Activated T-cell treated with anti-CD3 and anti-CD28 coated beads, Interleukin-2, amount 50 U/mL, for 72 hours (primary cell): ENCODE results near the gene PPARD. TPM values are rescaled to one million over a fixed set of nuclear protein-coding genes. Genes with fewer than 3 reads are reported as not detected.
A peak's percentile ranks its signal among the peaks of the same experiment; 100 is the strongest.
"Not testable (repeated sequence)": the region's sequence is repeated elsewhere in the genome, so short reads cannot be mapped to it uniquely, and the experiment has no call there.

ENCODE experiments used
- ATAC-seq, 2 donors: fragments of 150-1000 bp; cut with Tn5 transposase; replicated peaks in 1 of 2; 2 replicates each; pipeline ENCODE4 v1.10.0; 2021; ENCODE audit warnings: moderate library complexity in 2 of 2, mild to moderate bottlenecking in 1 of 2
- DNase-seq, 2 donors: peaks; one replicate each; pipeline ENCODE4 v3.0.0; 2021 to 2022; ENCODE audit warnings: mixed read lengths in 1 of 2
- H3K27ac Mint-ChIP-seq: one replicate; pipeline ENCODE4 v1.8.0; 2022; ENCODE audit warnings: mild to moderate bottlenecking, moderate library complexity, mixed read lengths
- H3K27me3 Mint-ChIP-seq: one replicate; pipeline ENCODE4 v1.8.0; 2022; ENCODE audit warnings: low read depth, mixed read lengths
- H3K36me3 Mint-ChIP-seq, 2 donors: one replicate each; pipeline ENCODE4 v1.8.0; 2022; ENCODE audit warnings: mixed read lengths in 2 of 2, mild to moderate bottlenecking in 1 of 2; ENCODE audit not compliant: insufficient read depth in 2 of 2
- H3K4me1 Mint-ChIP-seq: one replicate; pipeline ENCODE4 v1.8.0; 2022; ENCODE audit warnings: low read depth, mixed read lengths
- H3K4me3 Mint-ChIP-seq, 2 donors: one replicate each; pipeline ENCODE4 v1.8.0; 2022; ENCODE audit warnings: mild to moderate bottlenecking in 2 of 2, mixed read lengths in 2 of 2, moderate library complexity in 2 of 2
- H3K9me3 Mint-ChIP-seq, 2 donors: one replicate each; pipeline ENCODE4 v1.8.0; 2022; ENCODE audit warnings: mixed read lengths in 2 of 2
- total RNA-seq, 2 donors: library from RNA; stranded (reverse); gene quantifications; one replicate each; pipeline ENCODE4 v1.2.3, GENCODE V29; 2022

The PPARD gene
- total RNA-seq, 2 donors from 2014 or later = 24.1 to 27.9 TPM

DNA sequence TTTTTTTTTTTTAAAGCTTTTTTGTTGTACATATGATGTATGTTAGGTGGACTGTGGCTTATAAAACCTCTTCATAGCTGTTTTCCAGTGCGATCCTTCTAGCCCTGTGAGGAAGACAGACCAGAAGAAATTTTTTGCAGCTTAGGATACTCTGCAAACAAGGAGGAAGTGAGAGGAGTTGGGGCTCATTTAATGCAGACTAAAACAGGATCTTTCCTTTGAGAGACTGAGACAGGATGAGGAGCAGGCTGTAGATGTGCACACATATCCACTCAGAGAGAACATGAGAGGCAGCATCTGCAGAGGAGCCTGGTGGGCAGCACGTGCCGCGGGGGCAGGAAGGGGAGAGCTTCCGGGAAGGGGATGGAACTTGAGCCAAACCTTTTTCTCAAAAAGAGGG, 45.7 kb downstream of the PPARD start:
- H3K27me3 Mint-ChIP-seq = no peaks in the 10 kb centered on the region
- H3K36me3 Mint-ChIP-seq = no peaks in the 10 kb centered on the region
- peaks cover 47% of the 10 kb centered on the region for H3K4me1 Mint-ChIP-seq
- H3K27ac Mint-ChIP-seq = no peak overlapping the region
- DNase-seq = no peak
- H3K4me3 Mint-ChIP-seq = no peak overlapping the region
- H3K9me3 Mint-ChIP-seq = no peaks in the 10 kb centered on the region
- no peak for ATAC-seq

DNA sequence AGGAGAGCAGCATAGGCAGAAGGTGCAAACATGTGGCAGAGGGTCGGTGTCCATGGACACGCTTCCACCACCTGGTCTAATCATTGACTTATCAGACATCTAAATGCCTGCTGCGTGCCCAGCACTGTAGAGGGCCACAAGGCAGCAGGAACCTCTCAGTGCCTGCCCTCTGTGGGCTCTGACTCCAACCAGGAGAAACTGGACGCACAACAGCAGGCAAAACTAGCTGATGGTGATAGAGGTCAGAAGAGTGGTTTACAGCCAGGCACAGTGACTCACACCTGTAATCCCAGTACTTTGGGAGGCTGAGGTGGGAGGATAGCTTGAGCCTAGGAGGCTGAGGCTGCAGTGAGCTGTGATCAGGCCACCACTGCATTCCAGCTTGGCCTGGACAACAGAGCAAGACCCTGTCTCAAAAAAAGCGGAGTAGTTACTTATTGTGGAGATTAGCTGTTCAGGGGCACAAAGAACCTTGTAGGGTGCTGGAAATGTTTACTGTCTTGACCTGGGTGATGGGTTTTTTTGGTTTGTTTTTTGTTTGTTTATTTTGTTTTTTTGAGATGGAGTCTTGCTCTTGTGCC, 46.5 kb downstream of the PPARD start:
- no peaks in the 10 kb centered on the region for H3K36me3 Mint-ChIP-seq
- no peak for DNase-seq
- no peak for ATAC-seq
- H3K27ac Mint-ChIP-seq = peak overlapping the region; percentile 36
- H3K4me1 Mint-ChIP-seq = peaks cover 55% of the 10 kb centered on the region
- H3K27me3 Mint-ChIP-seq = no peaks in the 10 kb centered on the region
- H3K4me3 Mint-ChIP-seq = no peak overlapping the region
- H3K9me3 Mint-ChIP-seq = no peaks in the 10 kb centered on the region

DNA sequence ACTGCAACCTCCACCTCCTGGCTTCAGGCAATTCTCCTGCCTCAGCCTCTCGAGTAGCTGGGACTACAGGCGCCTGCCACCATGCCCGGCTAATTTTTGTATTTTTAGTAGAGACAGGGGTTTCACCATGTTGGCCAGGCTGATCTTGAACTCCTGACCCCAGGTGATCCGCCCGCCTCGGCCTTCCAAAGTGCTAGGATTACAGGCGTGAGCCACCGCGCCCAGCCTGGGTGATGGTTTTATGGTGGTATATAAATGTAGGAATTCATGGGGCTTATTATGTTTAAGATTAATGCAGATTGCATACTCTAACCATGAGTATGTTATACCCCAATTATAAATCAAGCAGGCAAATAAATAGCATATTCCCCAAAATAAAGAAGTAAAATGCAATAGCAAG, 47.0 kb downstream of the PPARD start:
- not testable (repeated sequence) for H3K27me3 Mint-ChIP-seq, DNase-seq, H3K9me3 Mint-ChIP-seq, H3K36me3 Mint-ChIP-seq, ATAC-seq, H3K4me3 Mint-ChIP-seq
- peak overlapping the region; percentile 36 for H3K27ac Mint-ChIP-seq
- peaks cover 61% of the 10 kb centered on the region for H3K4me1 Mint-ChIP-seq

DNA sequence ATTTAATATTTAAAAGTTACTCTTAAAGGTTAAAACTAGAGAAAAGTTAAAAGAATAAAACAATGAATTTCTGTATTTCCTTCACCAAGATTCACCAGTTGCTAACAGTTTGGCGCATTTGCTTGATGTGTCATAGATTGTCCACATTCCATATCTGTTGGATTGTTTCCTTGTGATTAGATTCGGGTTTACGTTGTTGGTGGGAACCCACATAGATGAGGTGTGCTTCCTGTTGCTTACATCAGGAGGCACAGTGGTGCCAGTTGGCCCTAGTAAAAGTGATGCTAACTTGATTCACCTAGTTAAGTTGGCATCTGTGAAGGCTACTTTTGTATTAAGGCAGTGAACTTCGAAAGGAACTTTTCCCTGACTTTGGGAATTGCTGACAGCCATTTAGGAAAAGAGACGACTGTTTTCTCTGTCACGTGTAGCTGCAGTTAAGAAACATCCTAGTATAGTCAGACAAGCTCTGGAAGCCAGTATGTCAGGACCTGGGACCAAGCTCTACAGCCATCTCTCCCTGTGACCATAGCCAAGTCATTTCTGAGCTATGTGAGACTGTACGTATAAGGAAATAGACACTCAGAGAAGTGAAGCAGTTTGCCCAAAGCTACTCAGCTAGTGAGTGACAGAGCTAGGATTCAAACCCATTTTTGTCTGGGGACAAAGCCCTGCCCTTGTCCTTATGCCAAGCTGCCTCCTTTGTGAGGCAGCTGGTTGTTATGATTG, 49.0 kb downstream of the PPARD start:
- DNase-seq (no peak), ATAC-seq (peak in 1 of 2 donors; percentile 47)
- H3K36me3 Mint-ChIP-seq = no peaks in the 10 kb centered on the region
- peak overlapping the region; percentile 79 for H3K27ac Mint-ChIP-seq
- H3K9me3 Mint-ChIP-seq = no peaks in the 10 kb centered on the region
- H3K4me3 Mint-ChIP-seq = no peak overlapping the region
- H3K27me3 Mint-ChIP-seq = no peaks in the 10 kb centered on the region
- peaks cover 71% of the 10 kb centered on the region for H3K4me1 Mint-ChIP-seq

DNA sequence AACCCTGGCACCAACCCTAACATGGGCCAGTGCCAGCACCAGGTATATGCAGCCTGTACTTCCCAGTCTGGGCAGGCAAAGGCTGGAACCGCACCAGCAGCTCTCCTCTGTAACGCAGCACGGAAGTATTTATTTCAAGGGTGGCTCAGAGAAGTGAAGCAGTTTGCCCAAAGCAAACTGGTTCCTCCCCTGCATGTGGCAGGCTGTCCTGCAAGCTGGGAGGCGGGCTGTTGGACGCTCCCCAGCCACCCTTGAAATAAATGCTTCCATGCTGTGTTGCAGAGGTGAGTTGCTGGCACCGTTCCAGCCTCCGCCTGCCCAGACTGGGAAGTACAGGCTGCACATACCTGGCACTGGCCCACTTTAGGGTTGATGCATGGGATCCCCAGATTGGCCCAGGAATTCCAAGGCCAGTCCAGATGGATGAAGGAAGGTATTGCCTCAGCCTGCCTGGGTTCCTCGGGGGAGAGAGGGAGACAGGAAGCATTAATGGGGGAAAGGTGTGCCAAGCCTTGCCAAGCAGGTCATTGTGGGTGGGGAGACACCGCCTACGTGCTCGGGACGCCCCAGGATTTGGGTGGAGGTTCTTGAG, 49.8 kb downstream of the PPARD start:
- ATAC-seq = no peak
- no peak overlapping the region for H3K27ac Mint-ChIP-seq
- H3K36me3 Mint-ChIP-seq = no peaks in the 10 kb centered on the region
- H3K9me3 Mint-ChIP-seq = no peaks in the 10 kb centered on the region
- H3K4me3 Mint-ChIP-seq = no peak overlapping the region
- H3K27me3 Mint-ChIP-seq = no peaks in the 10 kb centered on the region
- H3K4me1 Mint-ChIP-seq = peaks cover 77% of the 10 kb centered on the region
- DNase-seq = no peak

DNA sequence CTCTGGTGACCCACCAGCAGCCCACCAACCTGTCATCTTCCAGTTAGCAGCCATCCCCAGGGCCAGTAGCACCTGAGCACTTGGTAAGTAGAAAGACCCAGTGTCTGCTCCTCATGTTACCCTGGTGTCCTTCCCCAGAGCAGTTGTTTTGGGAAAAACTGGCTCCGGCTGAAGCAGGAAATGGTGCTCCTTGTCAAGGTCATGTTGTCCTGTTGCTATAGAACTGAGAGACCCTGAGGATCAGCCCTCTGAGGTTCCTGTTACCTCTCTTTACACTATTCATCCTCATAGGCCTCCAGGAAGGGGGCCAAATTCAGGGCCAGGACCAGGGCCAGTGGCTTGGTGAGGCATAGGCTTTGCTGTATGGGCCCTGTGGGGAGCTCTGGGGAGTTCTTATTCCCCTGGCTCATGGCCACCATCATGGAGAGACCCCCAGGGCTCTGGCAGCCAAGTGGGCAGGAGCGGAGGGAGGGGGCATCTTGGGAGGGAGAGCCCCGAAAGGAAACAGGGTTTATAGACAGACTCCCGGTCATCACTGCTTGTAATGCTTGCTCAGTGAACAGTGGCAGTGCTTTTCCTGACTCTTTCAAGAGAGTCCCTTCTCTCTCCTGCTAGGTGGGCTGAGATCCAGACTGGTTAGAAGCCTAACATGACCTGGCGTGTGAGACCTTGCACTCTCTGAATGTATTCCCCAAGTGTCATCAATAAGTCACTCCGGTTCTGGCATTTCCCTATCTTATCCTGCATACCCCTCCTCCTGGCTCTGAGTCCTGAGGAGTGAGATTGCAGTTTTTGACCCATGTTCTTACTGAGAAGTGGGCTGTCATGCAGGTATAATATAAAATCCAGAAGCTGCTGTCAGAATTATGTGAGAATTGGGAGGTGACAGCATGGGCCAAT, 50.7 kb downstream of the PPARD start:
- DNase-seq (no peak), ATAC-seq (no peak)
- peak overlapping the region; percentile 86 for H3K27ac Mint-ChIP-seq
- H3K9me3 Mint-ChIP-seq = no peaks in the 10 kb centered on the region
- no peaks in the 10 kb centered on the region for H3K27me3 Mint-ChIP-seq
- H3K4me3 Mint-ChIP-seq = peak overlapping the region in 1 of 2 donors; percentile 70
- H3K36me3 Mint-ChIP-seq = no peaks in the 10 kb centered on the region
- peaks cover 79% of the 10 kb centered on the region for H3K4me1 Mint-ChIP-seq

DNA sequence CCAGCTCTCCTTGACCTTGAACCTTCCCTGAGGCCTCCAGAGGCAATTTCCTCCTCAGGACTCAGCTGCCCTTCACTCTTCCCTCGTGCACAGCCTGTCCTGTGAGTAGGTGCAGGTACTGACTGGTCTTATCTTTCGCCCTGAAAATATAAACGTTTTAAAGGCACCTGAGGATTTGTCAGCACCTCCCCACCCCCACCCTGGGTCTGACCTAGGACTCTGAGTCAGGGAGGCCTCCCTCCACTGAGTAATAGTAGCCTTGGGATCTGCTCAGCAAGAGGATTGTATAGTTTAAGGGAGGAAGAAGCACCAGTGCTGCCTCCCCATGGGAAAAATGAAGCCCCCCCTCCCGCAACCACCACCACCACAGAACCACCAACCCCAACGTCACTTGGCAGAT, 54.6 kb downstream of the PPARD start:
- ATAC-seq (no peak), DNase-seq (no peak)
- Mint-ChIP-seq H3K27me3 (no peaks in the 10 kb centered on the region), H3K27ac (peak overlapping the region; percentile 13), H3K4me3 (no peak overlapping the region), H3K4me1 (peaks cover 52% of the 10 kb centered on the region), H3K9me3 (no peaks in the 10 kb centered on the region), H3K36me3 (no peaks in the 10 kb centered on the region)

DNA sequence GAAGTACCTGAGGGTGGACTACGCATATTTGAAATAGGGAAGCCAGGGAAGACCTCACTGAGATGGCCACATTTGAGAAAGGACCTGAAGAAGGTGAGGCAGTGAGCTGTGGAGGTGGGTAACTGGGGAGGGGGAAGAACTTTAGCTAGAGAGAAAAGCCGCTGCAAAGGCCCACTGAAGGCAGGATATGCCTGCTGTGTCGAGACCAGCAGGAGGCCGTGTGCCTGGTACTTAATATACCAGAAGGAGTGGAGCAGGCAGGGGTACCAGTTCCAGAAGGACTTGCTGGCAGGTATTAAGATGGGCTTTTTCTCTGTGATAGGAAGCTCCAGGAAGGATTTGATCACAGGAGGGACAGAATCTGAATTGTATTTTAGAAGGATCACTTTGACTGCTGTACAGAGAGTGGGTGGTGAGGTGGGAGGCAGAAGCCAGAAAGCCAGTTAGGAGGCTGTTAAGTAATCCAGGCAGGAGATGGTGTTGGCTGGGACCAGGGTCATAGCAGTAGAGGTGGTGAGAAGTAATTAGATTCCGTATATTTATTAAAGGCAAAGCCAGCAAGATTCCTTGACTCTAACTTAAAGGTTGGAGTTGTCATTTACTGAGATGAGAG, 55.6 kb downstream of the PPARD start:
- no peak overlapping the region for H3K4me3 Mint-ChIP-seq
- H3K4me1 Mint-ChIP-seq = peaks cover 50% of the 10 kb centered on the region
- no peaks in the 10 kb centered on the region for H3K36me3 Mint-ChIP-seq
- no peaks in the 10 kb centered on the region for H3K27me3 Mint-ChIP-seq
- ATAC-seq (no peak), DNase-seq (no peak)
- no peaks in the 10 kb centered on the region for H3K9me3 Mint-ChIP-seq
- no peak overlapping the region for H3K27ac Mint-ChIP-seq

DNA sequence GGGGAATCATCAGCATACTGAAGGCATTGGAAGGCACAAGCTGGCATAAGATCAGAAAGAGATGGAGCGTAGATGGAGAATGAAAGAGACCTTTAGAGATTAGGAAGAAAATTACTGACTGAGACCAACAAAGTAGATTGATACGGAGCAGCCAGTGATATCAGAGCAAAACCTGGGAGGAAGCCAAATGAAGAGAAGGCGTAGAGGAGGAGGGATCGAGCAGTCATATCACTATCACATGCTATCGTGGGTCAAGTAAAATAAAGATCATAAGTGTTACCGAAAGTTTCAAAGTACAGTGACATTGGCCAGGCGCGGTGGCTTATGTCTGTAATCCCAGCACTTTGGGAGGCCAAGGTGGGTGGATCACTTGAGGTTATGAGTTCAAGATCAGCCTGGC, 56.2 kb downstream of the PPARD start:
- peaks cover 44% of the 10 kb centered on the region for H3K4me1 Mint-ChIP-seq

DNA sequence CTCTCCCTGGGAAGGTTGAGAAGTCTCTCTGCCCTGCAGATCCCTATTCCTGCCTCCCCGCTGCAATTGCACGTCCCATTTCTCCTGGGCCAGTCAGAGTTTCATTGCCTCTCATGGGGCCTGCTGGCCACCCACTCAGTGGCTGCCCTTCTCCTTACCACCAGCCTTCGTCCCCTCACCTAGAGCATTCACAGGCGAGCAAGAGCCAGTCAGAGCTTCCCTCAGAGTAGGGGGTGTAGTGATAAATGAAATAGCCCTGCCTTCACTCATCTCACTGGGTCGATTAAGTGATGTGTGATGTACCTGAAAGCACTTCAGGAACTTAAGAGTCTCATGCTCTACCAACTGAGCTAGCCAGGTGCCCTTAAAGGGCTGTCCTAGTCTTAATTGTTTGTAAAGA, 57.8 kb downstream of the PPARD start:
- H3K4me3 Mint-ChIP-seq = no peak overlapping the region
- H3K4me1 Mint-ChIP-seq = peaks cover 28% of the 10 kb centered on the region
- H3K27ac Mint-ChIP-seq = no peak overlapping the region
- no peak for ATAC-seq
- no peak for DNase-seq
- no peaks in the 10 kb centered on the region for H3K9me3 Mint-ChIP-seq
- H3K27me3 Mint-ChIP-seq = no peaks in the 10 kb centered on the region
- no peaks in the 10 kb centered on the region for H3K36me3 Mint-ChIP-seq

More for the DNA sequence above, 56.2 kb downstream of the PPARD start:
- Mint-ChIP-seq H3K9me3 (no peaks in the 10 kb centered on the region), H3K27ac (no peak overlapping the region), H3K36me3 (no peaks in the 10 kb centered on the region), H3K4me3 (no peak overlapping the region), H3K27me3 (no peaks in the 10 kb centered on the region)
- DNase-seq (no peak), ATAC-seq (no peak)

DNA sequence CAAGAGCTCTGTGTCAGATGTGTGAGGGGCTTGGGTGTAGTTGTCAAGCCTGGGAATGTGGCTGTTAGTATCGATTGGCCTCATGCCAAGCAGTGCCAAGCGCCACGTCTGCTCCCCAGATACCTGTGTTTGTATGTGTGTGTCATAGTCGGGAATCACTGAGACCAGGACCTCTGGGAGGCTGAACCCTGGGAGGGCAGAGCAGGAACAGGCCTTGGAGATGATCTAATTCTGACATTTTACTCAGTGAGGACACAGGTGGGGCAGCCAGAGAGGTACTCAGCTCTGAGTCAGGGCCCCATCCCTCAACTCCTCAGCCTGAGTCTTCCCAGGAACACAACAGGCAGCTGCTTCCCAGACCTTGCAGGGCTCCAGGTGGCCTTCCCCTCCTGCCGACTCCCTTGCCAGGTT, 58.5 kb downstream of the PPARD start:
- Mint-ChIP-seq H3K9me3 (no peaks in the 10 kb centered on the region), H3K36me3 (no peaks in the 10 kb centered on the region), H3K27me3 (no peaks in the 10 kb centered on the region), H3K4me1 (peaks cover 26% of the 10 kb centered on the region), H3K27ac (peak overlapping the region; percentile 39), H3K4me3 (no peak overlapping the region)
- DNase-seq (no peak), ATAC-seq (no peak)

DNA sequence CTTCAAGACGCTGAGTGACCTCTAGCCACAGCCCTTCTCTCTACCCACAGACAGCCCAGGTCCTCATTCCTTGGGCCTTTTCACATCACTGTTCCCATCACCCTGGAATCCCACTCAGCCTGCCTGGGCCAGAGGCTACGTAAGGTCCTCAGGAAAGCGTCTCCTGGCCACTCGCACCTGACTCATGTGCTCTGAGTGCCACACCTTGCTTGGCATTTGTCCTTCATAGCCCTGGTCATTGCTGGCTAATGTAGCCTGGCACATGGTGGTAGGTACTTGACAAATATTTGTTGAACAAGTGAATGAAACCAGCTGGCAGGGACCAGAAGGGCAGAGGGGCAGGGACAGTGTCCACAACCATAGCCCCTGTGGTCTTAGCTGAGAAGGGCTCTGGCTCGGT, 59.2 kb downstream of the PPARD start:
- Mint-ChIP-seq H3K9me3 (no peaks in the 10 kb centered on the region), H3K4me3 (no peak overlapping the region), H3K27ac (peak overlapping the region; percentile 39), H3K36me3 (no peaks in the 10 kb centered on the region), H3K4me1 (peaks cover 29% of the 10 kb centered on the region), H3K27me3 (no peaks in the 10 kb centered on the region)
- ATAC-seq (peak in 1 of 2 donors; percentile 5), DNase-seq (no peak)
